GM12878 (cell line): Measurements from ENCODE around the gene CFI. TPM values are rescaled to one million over a fixed set of nuclear protein-coding genes. Genes with fewer than 3 reads are reported as not detected.

ENCODE experiments used
- ASH2L ChIP-seq: fragments of 300-600, 200-600 bp; sonication (generic); IDR thresholded peaks from 2 replicates; pipeline ENCODE4 v1.6.1; 2017; ENCODE audit warnings: low read depth, mild to moderate bottlenecking, borderline replicate concordance
- ATF3 ChIP-seq: IDR thresholded peaks from 2 replicates; pipeline ENCODE4 v1.6.1; 2011; ENCODE audit warnings: low read depth, mild to moderate bottlenecking, low read length, moderate library complexity, borderline replicate concordance; ENCODE audit errors: extremely low read depth
- ATF7 ChIP-seq: fragments of 450-650 bp; IDR thresholded peaks from 2 replicates; pipeline ENCODE4 v1.6.1; 2016; ENCODE audit warnings: low read depth, mild to moderate bottlenecking
- CREB1 ChIP-seq: IDR thresholded peaks from 2 replicates; pipeline ENCODE4 v1.6.1; 2012; ENCODE audit warnings: low read depth, mild to moderate bottlenecking, inconsistent platforms
- EGR1 ChIP-seq, 2 experiments: IDR thresholded peaks; 1 replicate in 1 of 2; 2 replicates in 1 of 2; pipeline ENCODE4 v1.6.1; 2011 to 2012; ENCODE audit warnings: low read depth in 2 of 2, low read length in 2 of 2, borderline replicate concordance in 1 of 2, mild to moderate bottlenecking in 1 of 2, moderate library complexity in 1 of 2
- HDAC2 ChIP-seq: fragments of 200-600 bp; sonication (generic); IDR thresholded peaks from 2 replicates; pipeline ENCODE4 v1.6.1; 2017
- IKZF1 ChIP-seq: fragments of 450-650 bp; conservative IDR thresholded peaks from 2 replicates; pipeline ENCODE4 v1.6.1; 2017; ENCODE audit warnings: antibody characterized with exemption, mild to moderate bottlenecking
- IRF3 ChIP-seq: fragments of 450-650 bp; IDR thresholded peaks from 2 replicates; pipeline ENCODE4 v1.6.1; 2014; ENCODE audit warnings: mild to moderate bottlenecking
- JUNB ChIP-seq: IDR thresholded peaks from 2 replicates; pipeline ENCODE4 v1.6.1; 2016; ENCODE audit warnings: antibody characterized with exemption, mild to moderate bottlenecking
- KDM1A ChIP-seq: fragments of 200-600 bp; sonication (generic); IDR thresholded peaks from 2 replicates; pipeline ENCODE4 v1.6.1; 2016; ENCODE audit warnings: borderline replicate concordance
- MEF2B ChIP-seq: fragments of 450-650 bp; IDR thresholded peaks from 2 replicates; pipeline ENCODE4 v1.6.1; 2018; ENCODE audit warnings: mild to moderate bottlenecking, moderate library complexity; ENCODE audit not compliant: partially characterized antibody, poor library complexity, severe bottlenecking
- MTA3 ChIP-seq: IDR thresholded peaks from 2 replicates; pipeline ENCODE4 v1.6.1; 2012; ENCODE audit warnings: low read length, inconsistent platforms, borderline replicate concordance
- NR2C1 ChIP-seq: fragments of 450-650 bp; IDR thresholded peaks from 2 replicates; pipeline ENCODE4 v1.6.1; 2017; ENCODE audit warnings: antibody characterized with exemption, mild to moderate bottlenecking, moderate library complexity
- RAD51 ChIP-seq: fragments of 450-650 bp; IDR thresholded peaks from 2 replicates; pipeline ENCODE4 v1.6.1; 2016; ENCODE audit warnings: moderate library complexity, mild to moderate bottlenecking, inconsistent platforms
- RUNX3 ChIP-seq: IDR thresholded peaks from 2 replicates; pipeline ENCODE4 v1.6.1; 2012; ENCODE audit warnings: low read length, inconsistent platforms
- SMARCA5 ChIP-seq: fragments of 450-650 bp; IDR thresholded peaks from 2 replicates; pipeline ENCODE4 v1.6.1; 2017; ENCODE audit warnings: mild to moderate bottlenecking
- SP1 ChIP-seq: IDR thresholded peaks from one replicate; pipeline ENCODE4 v1.6.1; 2011; ENCODE audit warnings: low read depth, low read length
- SREBF1 ChIP-seq: IDR thresholded peaks from 2 replicates; pipeline ENCODE4 v1.6.1; 2012; ENCODE audit warnings: mild to moderate bottlenecking, low read length
- STAT1 ChIP-seq: fragments of 450-650 bp; conservative IDR thresholded peaks from 2 replicates; pipeline ENCODE4 v1.6.1; 2014; ENCODE audit warnings: antibody characterized with exemption, mild to moderate bottlenecking
- STAT3 ChIP-seq: IDR thresholded peaks from 2 replicates; pipeline ENCODE4 v1.6.1; 2011; ENCODE audit warnings: low read depth, low read length, improper control_type of control experiment
- ZBED1 ChIP-seq: IDR thresholded peaks from 2 replicates; pipeline ENCODE4 v1.6.1; 2016; ENCODE audit warnings: borderline replicate concordance
- ZZZ3 ChIP-seq: IDR thresholded peaks from 2 replicates; pipeline ENCODE4 v1.6.1; 2011; ENCODE audit warnings: low read depth; ENCODE audit not compliant: control insufficient read depth, insufficient read length
- polyA plus RNA-seq, 11 experiments: library from polyadenylated mRNA; depleted of rRNA in 4 of 11; unstranded in 6 of 11; stranded (reverse) in 5 of 11; fragments of >200 nt; fragmentation: Nextera tagmentation in 4 of 11; fragmentation: Illumina TruSeq in 1 of 11; extraction: Ambion mirVana in 4 of 11; extraction: Trizol in 1 of 11; gene quantifications; 1 replicate in 1 of 11; 2 replicates in 10 of 11; pipeline versions ENCODE4 v1.2.1 to v1.2.3, GENCODE V29; 2011 to 2016; ENCODE audit warnings: inconsistent platforms in 2 of 11, missing spikeins in 2 of 11, low read depth in 1 of 11
- total RNA-seq, 4 experiments: library from RNA; depleted of rRNA in 3 of 4; stranded (reverse); fragments of >200 nt in 3 of 4; fragmentation: Illumina TruSeq in 1 of 4; extraction: Trizol in 1 of 4; gene quantifications; 2 replicates each; pipeline versions ENCODE4 v1.2.1 to v1.2.3, GENCODE V29; 2013 to 2021
- TF ChIP-seq, protein P1 (sequence below): fragments of 450-650 bp; formaldehyde crosslinking; IDR thresholded peaks from 2 replicates; pipeline ENCODE4 v1.5.0; 2022; ENCODE audit warnings: mild to moderate bottlenecking, missing genetic modification characterization
- TF ChIP-seq, protein P2 (sequence below): fragments of 450-650 bp; IDR thresholded peaks from 2 replicates; pipeline ENCODE4 v1.6.1; 2018; ENCODE audit warnings: borderline replicate concordance, mild to moderate bottlenecking; ENCODE audit not compliant: partially characterized antibody

Gene CFI
- total and polyA plus RNA-seq, 10 of the 15 experiments (the other 5 are each of a cell fraction or from before 2014, with no cell fraction given) = 0.15 to 0.28 TPM; not detected in 8

DNA sequence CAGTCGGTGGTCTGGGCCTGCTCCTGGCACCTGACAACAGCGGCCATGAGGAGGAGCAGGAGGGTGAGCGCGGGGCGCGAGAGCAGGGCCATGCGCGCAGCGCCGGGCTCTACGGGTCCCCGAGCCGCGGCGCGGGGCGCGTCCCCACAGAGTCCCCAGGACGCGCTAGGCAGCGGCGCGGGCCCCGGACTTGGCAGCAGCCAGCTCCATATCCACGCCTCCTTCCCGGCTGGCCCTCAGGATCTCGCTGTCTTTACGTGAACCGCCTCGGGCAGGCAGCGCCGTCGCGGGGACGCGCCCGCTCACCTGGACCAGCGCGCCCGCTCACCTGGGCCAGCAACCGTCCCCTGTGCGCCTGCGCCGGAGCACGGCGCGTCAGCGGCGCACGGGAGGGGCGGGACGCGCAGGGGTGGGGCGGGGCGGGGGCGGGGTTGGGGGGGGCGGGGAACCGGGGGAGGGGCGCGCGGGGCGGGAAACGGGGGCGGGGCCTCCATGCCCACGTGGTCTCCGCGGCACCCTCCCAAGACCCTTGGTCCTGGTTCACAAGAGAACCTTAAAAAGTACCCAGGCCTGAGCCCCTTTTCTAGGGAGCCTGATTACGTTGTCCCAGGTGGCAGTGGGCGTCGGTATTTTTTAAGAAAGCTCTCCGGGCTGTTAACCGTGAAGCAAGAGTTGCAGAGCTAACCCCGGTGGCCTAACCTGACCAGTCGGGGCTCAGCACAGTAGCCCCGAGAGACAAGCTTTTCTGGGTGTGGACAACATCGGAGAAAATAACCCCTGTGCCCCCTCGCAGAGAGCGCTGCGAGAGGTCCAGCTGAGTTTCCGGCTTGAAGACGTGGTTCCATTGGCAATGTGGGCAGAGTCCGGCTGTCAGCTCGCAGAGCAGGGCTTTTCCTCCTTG lies 71.8 kb downstream of the CFI start, which contains the start of gene PLA2G12A (continued):
- TF ChIP-seq, protein P1, sequence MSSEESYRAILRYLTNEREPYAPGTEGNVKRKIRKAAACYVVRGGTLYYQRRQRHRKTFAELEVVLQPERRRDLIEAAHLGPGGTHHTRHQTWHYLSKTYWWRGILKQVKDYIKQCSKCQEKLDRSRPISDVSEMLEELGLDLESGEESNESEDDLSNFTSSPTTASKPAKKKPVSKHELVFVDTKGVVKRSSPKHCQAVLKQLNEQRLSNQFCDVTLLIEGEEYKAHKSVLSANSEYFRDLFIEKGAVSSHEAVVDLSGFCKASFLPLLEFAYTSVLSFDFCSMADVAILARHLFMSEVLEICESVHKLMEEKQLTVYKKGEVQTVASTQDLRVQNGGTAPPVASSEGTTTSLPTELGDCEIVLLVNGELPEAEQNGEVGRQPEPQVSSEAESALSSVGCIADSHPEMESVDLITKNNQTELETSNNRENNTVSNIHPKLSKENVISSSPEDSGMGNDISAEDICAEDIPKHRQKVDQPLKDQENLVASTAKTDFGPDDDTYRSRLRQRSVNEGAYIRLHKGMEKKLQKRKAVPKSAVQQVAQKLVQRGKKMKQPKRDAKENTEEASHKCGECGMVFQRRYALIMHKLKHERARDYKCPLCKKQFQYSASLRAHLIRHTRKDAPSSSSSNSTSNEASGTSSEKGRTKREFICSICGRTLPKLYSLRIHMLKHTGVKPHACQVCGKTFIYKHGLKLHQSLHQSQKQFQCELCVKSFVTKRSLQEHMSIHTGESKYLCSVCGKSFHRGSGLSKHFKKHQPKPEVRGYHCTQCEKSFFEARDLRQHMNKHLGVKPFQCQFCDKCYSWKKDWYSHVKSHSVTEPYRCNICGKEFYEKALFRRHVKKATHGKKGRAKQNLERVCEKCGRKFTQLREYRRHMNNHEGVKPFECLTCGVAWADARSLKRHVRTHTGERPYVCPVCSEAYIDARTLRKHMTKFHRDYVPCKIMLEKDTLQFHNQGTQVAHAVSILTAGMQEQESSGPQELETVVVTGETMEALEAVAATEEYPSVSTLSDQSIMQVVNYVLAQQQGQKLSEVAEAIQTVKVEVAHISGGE (CRISPR knock-in tag) = no peak
- no peak for TF ChIP-seq STAT1
- TF ChIP-seq MEF2B = peak; percentile 55
- TF ChIP-seq EGR1 (IDR thresholded peaks at IDR 0.05; ENCODE audit: borderline replicate concordance in 1 of 2, low read depth in 2 of 2, low read length in 2 of 2) = no peak
- peak; percentile 88 for TF ChIP-seq RAD51
- TF ChIP-seq NR2C1 = no peak
- no peak for TF ChIP-seq MTA3
- no peak for TF ChIP-seq ZZZ3
- no peak for TF ChIP-seq JUNB
- TF ChIP-seq IRF3 = no peak
- no peak for TF ChIP-seq STAT3
- TF ChIP-seq IKZF1 = peak; percentile 80
- no peak for TF ChIP-seq HDAC2
- TF ChIP-seq SREBF1 = no peak
- no peak for TF ChIP-seq SP1
- TF ChIP-seq ASH2L = no peak
- TF ChIP-seq, protein P2, sequence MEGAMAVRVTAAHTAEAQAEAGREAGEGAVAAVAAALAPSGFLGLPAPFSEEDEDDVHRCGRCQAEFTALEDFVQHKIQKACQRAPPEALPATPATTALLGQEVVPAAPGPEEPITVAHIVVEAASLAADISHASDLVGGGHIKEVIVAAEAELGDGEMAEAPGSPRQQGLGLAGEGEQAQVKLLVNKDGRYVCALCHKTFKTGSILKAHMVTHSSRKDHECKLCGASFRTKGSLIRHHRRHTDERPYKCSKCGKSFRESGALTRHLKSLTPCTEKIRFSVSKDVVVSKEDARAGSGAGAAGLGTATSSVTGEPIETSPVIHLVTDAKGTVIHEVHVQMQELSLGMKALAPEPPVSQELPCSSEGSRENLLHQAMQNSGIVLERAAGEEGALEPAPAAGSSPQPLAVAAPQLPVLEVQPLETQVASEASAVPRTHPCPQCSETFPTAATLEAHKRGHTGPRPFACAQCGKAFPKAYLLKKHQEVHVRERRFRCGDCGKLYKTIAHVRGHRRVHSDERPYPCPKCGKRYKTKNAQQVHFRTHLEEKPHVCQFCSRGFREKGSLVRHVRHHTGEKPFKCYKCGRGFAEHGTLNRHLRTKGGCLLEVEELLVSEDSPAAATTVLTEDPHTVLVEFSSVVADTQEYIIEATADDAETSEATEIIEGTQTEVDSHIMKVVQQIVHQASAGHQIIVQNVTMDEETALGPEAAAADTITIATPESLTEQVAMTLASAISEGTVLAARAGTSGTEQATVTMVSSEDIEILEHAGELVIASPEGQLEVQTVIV = no peak
- no peak for TF ChIP-seq ZBED1
- TF ChIP-seq ATF3 = peak; percentile 39; the same call in 1 of the 2 replicates
- TF ChIP-seq RUNX3 = no peak
- 0 out of 2 replicates have a peak, but pooled peaks have one; percentile 22 for TF ChIP-seq CREB1
- no peak for TF ChIP-seq KDM1A
- TF ChIP-seq ATF7 = no peak
- no peak; the same call in 1 of the 2 replicates for TF ChIP-seq SMARCA5
